GM23248 (cell line): ENCODE data around the gene GPR176.

ENCODE experiments used
- EZH2 ChIP-seq: fragments of 200-600 bp; sonication (generic); IDR thresholded peaks from 2 replicates; pipeline ENCODE4 v1.6.1; 2018; ENCODE audit warnings: antibody characterized with exemption, mild to moderate bottlenecking; ENCODE audit not compliant: insufficient read depth, poor library complexity, severe bottlenecking
- EZH2phosphoT487 ChIP-seq: fragments of 200-600 bp; sonication (generic); IDR thresholded peaks from 2 replicates; pipeline ENCODE4 v1.6.1; 2018; ENCODE audit warnings: antibody characterized with exemption, moderate library complexity, mild to moderate bottlenecking, low read depth; ENCODE audit not compliant: insufficient read depth

DNA sequence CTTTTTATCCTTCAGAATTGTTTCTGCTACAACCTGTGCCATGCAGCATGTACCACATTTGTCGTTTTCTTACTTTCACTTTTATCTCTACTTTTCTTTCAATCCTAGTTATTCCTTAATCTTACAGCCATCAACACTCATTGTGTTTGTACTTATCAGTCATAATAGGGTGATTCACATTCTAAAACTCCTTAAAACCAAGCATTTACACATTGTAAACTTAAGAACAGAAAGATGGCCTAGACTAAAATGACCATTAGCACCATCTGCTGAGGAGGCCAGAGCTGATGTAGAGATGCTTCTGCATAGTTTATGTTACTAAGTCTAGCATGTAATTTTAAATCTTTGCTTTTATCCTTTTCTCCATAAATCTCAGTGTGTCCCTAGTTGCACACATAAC lies 39.3 kb upstream of the GPR176 start:
- TF ChIP-seq EZH2, result no peak
- TF ChIP-seq EZH2phosphoT487, result no peak
